ENCODE results near the gene SLC17A7. TPM values are rescaled to one million over a fixed set of nuclear protein-coding genes. Genes with fewer than 3 reads are reported as not detected.
A peak's percentile ranks its signal among the peaks of the same experiment; 100 is the strongest.

The SLC17A7 gene
- total and polyA plus RNA-seq, 9 of the 15 experiments (the other 6 are each of a cell fraction or from before 2014, with no cell fraction given) = 1.1 to 15.7 (median 2.4) TPM

DNA sequence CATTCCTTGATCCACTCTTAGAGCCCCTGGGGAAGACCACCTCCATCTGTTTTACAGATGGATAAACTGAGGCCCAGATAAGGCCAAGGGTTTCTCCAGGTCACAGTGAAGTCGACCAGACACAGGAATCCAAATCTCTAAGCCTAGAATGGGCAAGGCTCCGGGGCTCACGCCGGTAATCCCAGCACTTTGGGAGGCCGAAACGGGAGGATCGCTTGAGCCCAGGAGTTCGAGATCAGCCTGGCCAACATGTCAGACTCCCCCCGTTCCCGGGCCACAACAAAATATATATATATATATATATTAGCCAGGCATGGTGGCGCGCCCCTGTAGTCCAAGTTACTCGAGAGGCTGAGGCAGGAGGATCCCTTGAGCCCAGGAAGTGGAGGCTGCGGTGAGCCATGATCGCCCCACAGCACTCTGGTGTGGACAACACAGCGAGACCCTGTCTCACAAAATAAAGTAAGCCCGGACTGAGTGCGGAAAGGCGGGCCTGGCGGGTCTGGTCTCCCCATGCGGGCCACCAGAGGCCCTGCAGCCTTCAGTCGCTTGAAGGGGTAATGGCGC lies 45.5 kb upstream of the SLC17A7 start (continued):
- 0 out of 2 replicates have a peak, but pooled peaks have one; percentile 68 for TF ChIP-seq ZNF175 (CRISPR knock-in tag; IDR thresholded peaks at IDR 0.05; ENCODE audit: low read depth)
- TF ChIP-seq ZNF695 (CRISPR knock-in tag; IDR thresholded peaks at IDR 0.05) = no peak
- no peak for TF ChIP-seq MEIS2 (IDR thresholded peaks at IDR 0.05; ENCODE audit: partially characterized antibody)
- TF ChIP-seq ZNF224 (CRISPR knock-in tag; IDR thresholded peaks at IDR 0.05) = no peak
- no peak for TF ChIP-seq ZNF668 (CRISPR knock-in tag; IDR thresholded peaks at IDR 0.05)
- no peak for TF ChIP-seq ZNF717 (CRISPR knock-in tag; IDR thresholded peaks at IDR 0.05)
- no peak for TF ChIP-seq ZNF76 (CRISPR knock-in tag; IDR thresholded peaks at IDR 0.05; ENCODE audit: borderline replicate concordance)
- no peak for TF ChIP-seq NFRKB (IDR thresholded peaks at IDR 0.05; ENCODE audit: low read depth)
- no peak for TF ChIP-seq EP400 (IDR thresholded peaks at IDR 0.05)
- TF ChIP-seq, protein P1, sequence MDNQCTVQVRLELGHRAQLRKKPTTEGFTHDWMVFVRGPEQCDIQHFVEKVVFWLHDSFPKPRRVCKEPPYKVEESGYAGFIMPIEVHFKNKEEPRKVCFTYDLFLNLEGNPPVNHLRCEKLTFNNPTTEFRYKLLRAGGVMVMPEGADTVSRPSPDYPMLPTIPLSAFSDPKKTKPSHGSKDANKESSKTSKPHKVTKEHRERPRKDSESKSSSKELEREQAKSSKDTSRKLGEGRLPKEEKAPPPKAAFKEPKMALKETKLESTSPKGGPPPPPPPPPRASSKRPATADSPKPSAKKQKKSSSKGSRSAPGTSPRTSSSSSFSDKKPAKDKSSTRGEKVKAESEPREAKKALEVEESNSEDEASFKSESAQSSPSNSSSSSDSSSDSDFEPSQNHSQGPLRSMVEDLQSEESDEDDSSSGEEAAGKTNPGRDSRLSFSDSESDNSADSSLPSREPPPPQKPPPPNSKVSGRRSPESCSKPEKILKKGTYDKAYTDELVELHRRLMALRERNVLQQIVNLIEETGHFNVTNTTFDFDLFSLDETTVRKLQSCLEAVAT (IDR thresholded peaks at IDR 0.05) = 0 out of 4 replicates have a peak, but pooled peaks of 1 of the 2 experiments have one; percentile 54
- no peak for TF ChIP-seq NELFE (IDR thresholded peaks at IDR 0.05; ENCODE audit: insufficient read depth, insufficient read length)
- TF ChIP-seq TAF1 (IDR thresholded peaks at IDR 0.05; ENCODE audit: control insufficient read depth, extremely low read depth, insufficient read depth, low read length, severe bottlenecking) = no peak
- TF ChIP-seq, protein P2, sequence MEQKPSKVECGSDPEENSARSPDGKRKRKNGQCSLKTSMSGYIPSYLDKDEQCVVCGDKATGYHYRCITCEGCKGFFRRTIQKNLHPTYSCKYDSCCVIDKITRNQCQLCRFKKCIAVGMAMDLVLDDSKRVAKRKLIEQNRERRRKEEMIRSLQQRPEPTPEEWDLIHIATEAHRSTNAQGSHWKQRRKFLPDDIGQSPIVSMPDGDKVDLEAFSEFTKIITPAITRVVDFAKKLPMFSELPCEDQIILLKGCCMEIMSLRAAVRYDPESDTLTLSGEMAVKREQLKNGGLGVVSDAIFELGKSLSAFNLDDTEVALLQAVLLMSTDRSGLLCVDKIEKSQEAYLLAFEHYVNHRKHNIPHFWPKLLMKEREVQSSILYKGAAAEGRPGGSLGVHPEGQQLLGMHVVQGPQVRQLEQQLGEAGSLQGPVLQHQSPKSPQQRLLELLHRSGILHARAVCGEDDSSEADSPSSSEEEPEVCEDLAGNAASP (IDR thresholded peaks at IDR 0.05) = no peak
- TF ChIP-seq LCOR (CRISPR knock-in tag; IDR thresholded peaks at IDR 0.05) = no peak
- TF ChIP-seq, protein P3, sequence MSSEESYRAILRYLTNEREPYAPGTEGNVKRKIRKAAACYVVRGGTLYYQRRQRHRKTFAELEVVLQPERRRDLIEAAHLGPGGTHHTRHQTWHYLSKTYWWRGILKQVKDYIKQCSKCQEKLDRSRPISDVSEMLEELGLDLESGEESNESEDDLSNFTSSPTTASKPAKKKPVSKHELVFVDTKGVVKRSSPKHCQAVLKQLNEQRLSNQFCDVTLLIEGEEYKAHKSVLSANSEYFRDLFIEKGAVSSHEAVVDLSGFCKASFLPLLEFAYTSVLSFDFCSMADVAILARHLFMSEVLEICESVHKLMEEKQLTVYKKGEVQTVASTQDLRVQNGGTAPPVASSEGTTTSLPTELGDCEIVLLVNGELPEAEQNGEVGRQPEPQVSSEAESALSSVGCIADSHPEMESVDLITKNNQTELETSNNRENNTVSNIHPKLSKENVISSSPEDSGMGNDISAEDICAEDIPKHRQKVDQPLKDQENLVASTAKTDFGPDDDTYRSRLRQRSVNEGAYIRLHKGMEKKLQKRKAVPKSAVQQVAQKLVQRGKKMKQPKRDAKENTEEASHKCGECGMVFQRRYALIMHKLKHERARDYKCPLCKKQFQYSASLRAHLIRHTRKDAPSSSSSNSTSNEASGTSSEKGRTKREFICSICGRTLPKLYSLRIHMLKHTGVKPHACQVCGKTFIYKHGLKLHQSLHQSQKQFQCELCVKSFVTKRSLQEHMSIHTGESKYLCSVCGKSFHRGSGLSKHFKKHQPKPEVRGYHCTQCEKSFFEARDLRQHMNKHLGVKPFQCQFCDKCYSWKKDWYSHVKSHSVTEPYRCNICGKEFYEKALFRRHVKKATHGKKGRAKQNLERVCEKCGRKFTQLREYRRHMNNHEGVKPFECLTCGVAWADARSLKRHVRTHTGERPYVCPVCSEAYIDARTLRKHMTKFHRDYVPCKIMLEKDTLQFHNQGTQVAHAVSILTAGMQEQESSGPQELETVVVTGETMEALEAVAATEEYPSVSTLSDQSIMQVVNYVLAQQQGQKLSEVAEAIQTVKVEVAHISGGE (CRISPR knock-in tag; IDR thresholded peaks at IDR 0.05) = no peak
- no peak for TF ChIP-seq TAF15 (IDR thresholded peaks at IDR 0.05; ENCODE audit: low read depth, low read length)
- TF ChIP-seq, protein P4, sequence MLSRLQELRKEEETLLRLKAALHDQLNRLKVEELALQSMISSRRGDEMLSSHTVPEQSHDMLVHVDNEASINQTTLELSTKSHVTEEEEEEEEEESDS (CRISPR knock-in tag; IDR thresholded peaks at IDR 0.05) = no peak
- no peak for TF ChIP-seq EGR1 (conservative IDR thresholded peaks at IDR 0.05)
- no peak for TF ChIP-seq ARHGAP35 (IDR thresholded peaks at IDR 0.05; ENCODE audit: partially characterized antibody)
- TF ChIP-seq, protein P5, sequence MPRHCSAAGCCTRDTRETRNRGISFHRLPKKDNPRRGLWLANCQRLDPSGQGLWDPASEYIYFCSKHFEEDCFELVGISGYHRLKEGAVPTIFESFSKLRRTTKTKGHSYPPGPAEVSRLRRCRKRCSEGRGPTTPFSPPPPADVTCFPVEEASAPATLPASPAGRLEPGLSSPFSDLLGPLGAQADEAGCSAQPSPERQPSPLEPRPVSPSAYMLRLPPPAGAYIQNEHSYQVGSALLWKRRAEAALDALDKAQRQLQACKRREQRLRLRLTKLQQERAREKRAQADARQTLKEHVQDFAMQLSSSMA (CRISPR knock-in tag; IDR thresholded peaks at IDR 0.05) = no peak
- TF ChIP-seq MCM3 (IDR thresholded peaks at IDR 0.05) = no peak
- no peak for TF ChIP-seq ZNF589 (CRISPR knock-in tag; IDR thresholded peaks at IDR 0.05; ENCODE audit: low read depth)
- TF ChIP-seq EHMT2 (IDR thresholded peaks at IDR 0.05) = no peak
